ENCODE results near the gene TCTN1.
"Not testable (repeated sequence)": the region's sequence is repeated elsewhere in the genome, so short reads cannot be mapped to it uniquely, and the experiment has no call there.

Gene TCTN1

DNA sequence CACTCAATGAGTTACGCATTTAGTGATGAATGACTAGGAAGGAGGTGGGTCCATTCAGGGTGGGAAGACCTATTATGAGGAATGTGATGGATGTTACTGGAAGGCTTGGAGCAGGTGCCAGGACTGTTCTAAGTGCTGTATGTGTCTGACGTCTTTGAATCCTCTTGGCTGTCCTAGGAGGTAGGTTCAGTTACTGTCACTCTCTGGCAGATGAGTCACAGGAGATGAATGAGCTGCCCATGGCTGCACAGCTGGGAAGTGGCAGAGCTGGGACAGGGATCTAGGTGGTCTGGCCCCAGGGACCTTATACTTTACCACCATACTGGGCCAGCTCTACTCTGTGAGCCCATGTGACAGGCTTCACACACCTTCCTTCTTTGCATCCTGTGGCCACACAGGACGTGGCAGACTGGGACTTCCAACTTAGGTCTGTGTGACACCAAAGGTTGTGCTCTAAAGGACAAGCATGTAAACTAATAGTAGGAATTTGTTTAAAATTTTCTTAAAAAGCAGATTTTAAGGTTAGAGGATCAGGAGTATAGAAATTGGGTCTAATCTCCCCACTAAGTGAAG is 24.0 kb downstream of the TCTN1 start:
- no peak overlapping the region for H3K27ac Mint-ChIP-seq
- H3K4me3 Mint-ChIP-seq = no peak overlapping the region
- H3K9me3 Mint-ChIP-seq = no peaks in the 10 kb centered on the region
- no peaks in the 10 kb centered on the region for H3K36me3 Mint-ChIP-seq (ENCODE audit: low read depth)
- H3K4me1 Mint-ChIP-seq (ENCODE audit: low read depth) = peaks cover 48% of the 10 kb centered on the region
- intact Hi-C loops (cut with micrococcal nuclease) = no loop called here
- H3K27me3 Mint-ChIP-seq = no peaks in the 10 kb centered on the region

DNA sequence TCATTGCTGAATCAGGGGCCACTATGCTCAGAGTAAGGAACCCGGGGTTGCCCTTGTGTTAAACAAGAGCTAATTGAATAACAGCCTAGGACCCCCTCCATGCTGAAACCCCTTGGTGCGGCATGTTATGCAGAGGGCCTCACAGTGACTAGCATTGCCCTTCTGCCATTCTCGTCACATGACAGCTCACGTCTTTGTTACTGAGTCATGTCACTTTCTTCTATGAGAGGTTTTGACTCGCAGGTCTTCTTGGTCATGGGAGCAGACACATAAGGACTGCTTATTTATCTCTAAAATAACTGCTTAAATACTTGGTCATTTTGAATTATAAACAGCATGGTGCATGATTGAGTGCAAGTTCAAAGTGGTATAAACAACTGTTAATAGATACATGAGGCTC is 24.9 kb downstream of the TCTN1 start:
- Mint-ChIP-seq H3K27me3 (no peaks in the 10 kb centered on the region), H3K4me1 (ENCODE audit: low read depth) (peaks cover 54% of the 10 kb centered on the region), H3K36me3 (ENCODE audit: low read depth) (no peaks in the 10 kb centered on the region), H3K9me3 (no peaks in the 10 kb centered on the region), H3K27ac (no peak overlapping the region), H3K4me3 (no peak overlapping the region)
- intact Hi-C loops (cut with micrococcal nuclease) = no loop called here

DNA sequence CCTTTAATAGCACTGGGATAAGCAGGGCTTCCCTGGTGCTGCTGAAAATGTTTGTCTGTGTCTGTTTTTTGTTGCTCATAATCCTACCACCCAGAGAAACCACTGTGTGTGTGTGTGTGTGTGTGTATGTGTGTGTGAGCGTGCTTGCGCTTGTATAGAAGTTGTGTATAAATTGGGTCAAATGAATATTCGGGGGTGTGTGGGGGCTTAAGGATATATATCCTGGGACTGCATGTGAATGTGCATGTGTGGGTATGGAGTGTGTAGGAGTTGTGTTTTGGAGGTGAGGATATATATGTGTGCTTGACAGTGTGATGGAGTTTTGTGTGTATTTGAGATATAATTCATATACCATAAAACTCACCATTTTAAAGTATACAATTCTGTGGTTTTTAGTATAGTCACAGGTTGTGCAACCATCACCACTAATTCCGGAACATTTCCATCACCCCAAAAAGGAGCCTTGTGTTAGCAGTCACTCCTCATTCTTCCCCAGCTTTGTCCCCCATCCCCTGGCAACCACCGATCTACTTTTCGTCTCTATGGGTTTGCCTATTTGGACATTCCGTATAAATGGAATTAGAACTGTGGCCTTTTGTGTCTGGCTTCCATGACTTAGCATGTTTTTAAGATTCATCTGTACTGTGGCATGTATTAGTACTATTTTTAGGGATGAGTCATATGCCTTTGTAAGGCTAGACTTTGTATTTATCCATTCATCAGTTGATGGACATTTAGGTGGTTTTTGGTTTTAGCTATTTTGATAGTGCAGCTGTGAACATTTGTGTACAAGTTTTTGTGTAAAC is 25.6 kb downstream of the TCTN1 start:
- H3K9me3 Mint-ChIP-seq = no peaks in the 10 kb centered on the region
- no peaks in the 10 kb centered on the region for H3K27me3 Mint-ChIP-seq
- no peak overlapping the region for H3K4me3 Mint-ChIP-seq
- peaks cover 61% of the 10 kb centered on the region for H3K4me1 Mint-ChIP-seq (ENCODE audit: low read depth)
- H3K27ac Mint-ChIP-seq = no peak overlapping the region
- intact Hi-C loops (cut with micrococcal nuclease) = no loop called here
- H3K36me3 Mint-ChIP-seq (ENCODE audit: low read depth) = no peaks in the 10 kb centered on the region

DNA sequence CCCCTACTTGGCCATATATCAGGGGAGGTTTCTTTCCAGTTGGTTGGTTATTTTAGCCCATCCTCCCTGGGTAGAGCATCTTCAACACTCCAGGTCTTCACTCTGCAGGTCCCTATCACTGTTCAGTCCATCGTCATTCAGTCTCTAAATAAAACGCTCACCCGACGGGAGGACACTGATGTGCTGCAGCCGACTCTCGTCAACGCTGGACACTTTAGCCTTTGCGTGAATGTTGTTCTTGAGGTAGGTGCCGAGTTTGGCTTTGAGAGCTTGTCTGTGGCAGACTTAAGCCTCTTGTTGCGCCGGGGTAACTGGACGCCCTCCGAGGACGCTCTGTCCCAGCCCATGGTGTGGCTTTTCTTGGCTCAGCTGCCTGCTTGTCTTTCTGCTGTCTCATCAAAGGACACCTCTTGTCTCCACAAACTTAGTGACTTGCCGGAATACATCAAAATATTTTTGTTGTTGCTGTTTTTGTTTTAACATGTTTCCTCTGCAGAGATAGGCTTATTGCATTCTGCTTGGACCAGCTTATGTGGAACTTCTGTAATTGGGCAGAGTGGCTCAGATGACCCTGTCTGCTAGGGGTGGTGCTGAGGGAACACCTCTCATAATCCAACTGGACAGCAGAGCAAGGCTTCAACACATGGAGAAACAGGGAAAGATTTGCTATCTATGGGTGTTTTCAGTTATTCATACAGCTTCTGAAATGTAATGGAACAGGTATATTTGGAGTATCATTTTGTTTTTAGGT is 26.5 kb downstream of the TCTN1 start:
- Mint-ChIP-seq H3K4me3 (no peak overlapping the region), H3K27ac (no peak overlapping the region), H3K9me3 (no peaks in the 10 kb centered on the region), H3K27me3 (no peaks in the 10 kb centered on the region), H3K36me3 (ENCODE audit: low read depth) (peaks cover 2% of the 10 kb centered on the region), H3K4me1 (ENCODE audit: low read depth) (peaks cover 56% of the 10 kb centered on the region)
- intact Hi-C loops (cut with micrococcal nuclease) = no loop called here

DNA sequence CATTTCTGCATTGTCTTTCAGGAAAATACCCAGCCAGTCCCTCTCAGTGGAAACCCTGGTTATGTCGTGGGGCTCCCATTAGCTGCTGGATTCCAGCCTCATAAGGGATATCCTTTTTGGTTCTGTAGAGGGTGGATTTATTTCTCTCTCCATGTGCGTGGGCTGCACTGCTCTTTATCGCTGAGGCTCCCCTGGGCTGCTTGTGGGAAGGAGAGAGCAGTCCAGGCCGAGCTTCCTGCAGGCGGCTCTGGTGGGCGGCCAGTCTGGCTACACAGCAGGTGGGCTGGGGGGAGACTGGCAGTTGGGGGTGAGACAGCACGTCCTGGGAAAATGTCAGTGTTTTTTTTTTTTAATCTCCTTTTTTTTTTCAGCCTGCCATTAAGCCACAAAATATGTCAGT is 27.6 kb downstream of the TCTN1 start:
- Mint-ChIP-seq H3K27me3 (no peaks in the 10 kb centered on the region), H3K36me3 (ENCODE audit: low read depth) (peaks cover 10% of the 10 kb centered on the region), H3K9me3 (no peaks in the 10 kb centered on the region), H3K4me3 (no peak overlapping the region), H3K4me1 (ENCODE audit: low read depth) (peaks cover 48% of the 10 kb centered on the region), H3K27ac (no peak overlapping the region)
- intact Hi-C loops (cut with micrococcal nuclease) = no loop called here

DNA sequence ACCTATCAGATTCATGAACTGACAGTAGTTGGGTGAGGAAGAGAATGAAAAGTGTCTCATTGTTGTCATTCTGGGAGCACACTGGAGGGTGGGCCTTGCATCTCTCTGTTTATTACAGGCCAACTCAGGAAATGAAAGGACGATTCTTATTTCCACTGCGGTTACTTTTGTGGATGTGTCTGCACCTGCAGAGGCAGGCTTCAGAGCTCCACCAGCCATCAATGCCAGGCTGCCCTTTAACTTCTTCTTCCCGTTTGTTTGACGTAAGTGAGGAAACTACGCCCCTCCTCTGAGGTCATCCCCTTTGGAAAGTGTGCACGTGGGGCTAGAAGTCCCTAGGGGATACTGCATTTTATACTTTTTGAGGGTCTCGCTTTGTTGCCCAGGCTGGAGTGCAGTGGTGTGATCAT is 33.7 kb downstream of the TCTN1 start:
- no peaks in the 10 kb centered on the region for H3K9me3 Mint-ChIP-seq
- H3K36me3 Mint-ChIP-seq (ENCODE audit: low read depth) = peaks cover 71% of the 10 kb centered on the region
- H3K27ac Mint-ChIP-seq = no peak overlapping the region

DNA sequence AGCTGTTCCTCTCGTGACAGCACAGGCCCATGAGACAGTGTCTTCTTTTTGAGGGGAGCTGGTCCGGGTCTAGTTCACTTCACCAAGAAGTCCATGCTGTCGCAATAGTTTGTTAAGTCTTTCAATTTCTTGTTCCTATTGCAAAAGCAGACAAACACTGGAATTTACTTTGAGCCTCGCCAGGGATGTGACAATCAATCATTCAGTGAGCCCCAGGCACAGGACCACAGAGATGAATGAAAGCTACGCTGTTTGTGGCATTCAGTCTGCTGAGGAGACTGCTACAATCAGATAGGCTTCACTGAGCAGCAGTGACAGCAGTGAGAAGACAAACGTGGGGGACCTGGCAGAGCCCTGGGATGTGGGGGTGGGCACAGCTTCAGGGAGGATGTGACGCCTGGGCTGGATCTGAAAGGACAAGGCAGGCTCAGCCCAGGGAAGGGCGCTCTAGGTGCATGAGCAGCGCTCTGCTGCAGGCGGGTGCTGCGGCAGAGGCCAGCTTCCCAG is 35.5 kb downstream of the TCTN1 start:
- peaks cover 88% of the 10 kb centered on the region for H3K36me3 Mint-ChIP-seq (ENCODE audit: low read depth)
- no peak overlapping the region for H3K4me3 Mint-ChIP-seq
- no peaks in the 10 kb centered on the region for H3K9me3 Mint-ChIP-seq
- no peak overlapping the region for H3K27ac Mint-ChIP-seq
- H3K4me1 Mint-ChIP-seq (ENCODE audit: low read depth) = peaks cover 2% of the 10 kb centered on the region
- no peaks in the 10 kb centered on the region for H3K27me3 Mint-ChIP-seq
- intact Hi-C loops (cut with micrococcal nuclease) = no loop called here

More for the DNA sequence above, 33.7 kb downstream of the TCTN1 start:
- H3K4me3 Mint-ChIP-seq = no peak overlapping the region
- H3K27me3 Mint-ChIP-seq = no peaks in the 10 kb centered on the region
- peaks cover 13% of the 10 kb centered on the region for H3K4me1 Mint-ChIP-seq (ENCODE audit: low read depth)
- intact Hi-C loops (cut with micrococcal nuclease) = no loop called here

DNA sequence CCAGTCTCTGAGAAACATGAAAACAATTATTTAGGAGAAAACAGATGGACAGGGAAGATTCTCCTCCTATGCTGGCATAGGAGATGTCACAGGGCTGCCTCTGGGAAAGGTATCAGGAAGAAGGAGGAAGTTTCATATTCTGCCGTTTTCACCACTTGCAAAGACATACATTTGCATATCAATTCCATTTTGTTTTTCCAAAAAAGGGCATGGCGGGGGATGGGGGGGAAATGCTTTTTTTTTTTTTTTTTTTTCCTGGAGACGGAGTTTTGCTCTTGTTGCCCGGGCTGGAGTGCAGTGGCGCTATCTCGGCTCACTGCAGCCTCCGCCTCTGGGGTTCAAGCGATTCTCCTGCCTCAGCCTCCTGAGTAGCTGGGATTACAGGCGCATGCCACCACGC is 40.3 kb downstream of the TCTN1 start:
- Mint-ChIP-seq H3K36me3 (ENCODE audit: low read depth) (peaks cover 99% of the 10 kb centered on the region), H3K4me1 (ENCODE audit: low read depth) (peaks cover 11% of the 10 kb centered on the region)
- H3K4me3 Mint-ChIP-seq; H3K9me3 Mint-ChIP-seq; H3K27ac Mint-ChIP-seq; intact Hi-C loops (cut with micrococcal nuclease); H3K27me3 Mint-ChIP-seq: not testable (repeated sequence)

DNA sequence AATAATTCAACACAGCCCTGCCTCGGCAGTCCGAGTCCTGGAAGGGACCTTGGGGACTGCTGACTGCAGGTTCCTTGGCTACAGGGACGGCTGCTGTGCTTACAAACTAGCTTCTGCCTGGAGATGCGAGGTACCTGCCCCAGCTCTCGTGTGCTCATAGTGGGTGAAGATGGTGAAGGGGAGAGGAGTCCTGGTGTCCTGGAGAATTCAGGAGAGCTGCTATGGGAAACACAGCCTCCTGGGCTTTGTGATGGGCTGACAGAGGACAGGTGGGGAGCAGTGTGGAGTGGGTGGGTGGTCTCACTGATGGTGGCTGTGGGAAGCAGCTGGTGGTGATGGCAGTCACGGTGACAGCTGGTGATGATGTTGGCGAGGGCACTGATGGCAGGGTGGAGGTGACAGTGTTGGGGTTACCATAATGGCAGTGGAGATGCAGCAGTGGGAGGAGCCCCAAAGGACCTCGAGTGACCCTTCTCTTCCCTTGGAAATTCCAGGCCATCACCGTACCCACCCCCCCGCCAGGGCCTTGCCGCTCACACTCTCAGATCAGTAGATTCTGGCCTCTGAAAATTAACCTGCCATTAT is 42.2 kb downstream of the TCTN1 start:
- intact Hi-C loops (cut with micrococcal nuclease) = no loop called here
- no peak overlapping the region for H3K4me3 Mint-ChIP-seq
- peaks cover 15% of the 10 kb centered on the region for H3K4me1 Mint-ChIP-seq (ENCODE audit: low read depth)
- no peaks in the 10 kb centered on the region for H3K27me3 Mint-ChIP-seq
- no peak overlapping the region for H3K27ac Mint-ChIP-seq
- H3K9me3 Mint-ChIP-seq = no peaks in the 10 kb centered on the region
- peaks cover 99% of the 10 kb centered on the region for H3K36me3 Mint-ChIP-seq (ENCODE audit: low read depth)

DNA sequence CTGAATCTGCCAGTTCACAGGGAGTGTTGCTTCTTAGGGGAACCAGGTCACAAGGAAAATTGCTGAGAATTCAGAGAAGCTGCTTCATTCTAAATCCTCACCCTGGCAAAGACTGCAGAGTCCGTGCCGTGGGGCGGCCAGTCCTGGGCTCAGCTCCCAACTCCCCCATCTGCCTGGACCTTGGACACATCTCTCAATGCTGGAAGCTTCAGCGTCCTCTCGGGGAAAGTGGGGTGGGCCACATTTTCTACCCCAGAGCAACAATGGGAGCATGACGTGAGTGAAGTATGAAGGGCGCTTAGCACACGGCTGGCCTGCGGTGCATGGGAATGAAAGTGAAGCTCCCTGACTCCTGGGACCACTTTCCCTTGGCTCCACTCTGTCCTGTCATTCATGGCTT is 43.8 kb downstream of the TCTN1 start:
- Mint-ChIP-seq H3K9me3 (no peaks in the 10 kb centered on the region), H3K4me1 (ENCODE audit: low read depth) (peaks cover 31% of the 10 kb centered on the region), H3K27me3 (no peaks in the 10 kb centered on the region), H3K36me3 (ENCODE audit: low read depth) (peaks cover 87% of the 10 kb centered on the region), H3K27ac (peak overlapping the region; percentile 17), H3K4me3 (no peak overlapping the region)
- intact Hi-C loops (cut with micrococcal nuclease) = no loop called here

DNA sequence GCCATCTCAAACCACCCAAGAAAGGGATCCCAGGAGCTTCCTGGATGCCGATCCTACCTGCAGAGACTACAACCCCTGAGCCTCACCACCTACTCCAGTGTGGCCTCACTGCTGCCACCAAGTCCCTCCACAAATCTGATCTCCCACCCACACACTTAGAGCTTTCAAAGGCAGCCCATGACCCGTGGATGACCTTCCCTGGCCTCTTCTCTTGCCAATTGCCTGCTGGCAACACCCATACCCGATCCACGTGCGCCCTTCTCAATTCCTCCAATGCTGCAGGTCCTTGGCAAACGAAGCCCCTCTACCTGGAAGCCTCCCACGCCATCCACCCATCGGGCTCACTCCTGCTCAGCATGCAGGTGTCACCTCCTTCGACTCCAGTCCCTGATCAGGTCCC is 44.3 kb downstream of the TCTN1 start:
- no peaks in the 10 kb centered on the region for H3K27me3 Mint-ChIP-seq
- H3K27ac Mint-ChIP-seq = peak overlapping the region; percentile 17
- intact Hi-C loops (cut with micrococcal nuclease) = no loop called here
- no peaks in the 10 kb centered on the region for H3K9me3 Mint-ChIP-seq
- no peak overlapping the region for H3K4me3 Mint-ChIP-seq
- H3K36me3 Mint-ChIP-seq (ENCODE audit: low read depth) = peaks cover 82% of the 10 kb centered on the region
- H3K4me1 Mint-ChIP-seq (ENCODE audit: low read depth) = peaks cover 35% of the 10 kb centered on the region

DNA sequence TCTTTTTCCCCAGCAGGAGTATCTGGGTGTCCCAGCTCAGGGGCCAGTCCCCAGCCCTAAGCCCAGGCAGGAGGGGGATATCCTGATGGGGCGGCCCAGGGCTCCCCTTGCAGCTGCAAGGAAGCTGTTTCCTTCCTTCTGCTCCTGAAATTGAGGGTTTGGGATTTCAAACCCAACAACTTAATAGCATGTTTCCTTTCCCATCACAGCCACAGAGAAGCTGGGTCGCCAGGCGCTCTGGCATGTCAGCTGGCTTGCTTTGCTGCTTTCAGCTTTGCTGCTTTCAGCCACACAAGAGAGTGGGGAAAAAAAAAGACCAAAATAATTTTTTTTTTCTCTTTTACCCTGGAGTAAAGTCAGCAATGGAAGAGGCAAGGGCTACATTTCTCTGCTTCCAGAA is 44.9 kb downstream of the TCTN1 start:
- intact Hi-C loops (cut with micrococcal nuclease) = no loop called here
- Mint-ChIP-seq H3K36me3 (ENCODE audit: low read depth) (peaks cover 75% of the 10 kb centered on the region), H3K27ac (peak overlapping the region; percentile 17), H3K27me3 (no peaks in the 10 kb centered on the region), H3K4me1 (ENCODE audit: low read depth) (peaks cover 35% of the 10 kb centered on the region), H3K9me3 (no peaks in the 10 kb centered on the region), H3K4me3 (no peak overlapping the region)

DNA sequence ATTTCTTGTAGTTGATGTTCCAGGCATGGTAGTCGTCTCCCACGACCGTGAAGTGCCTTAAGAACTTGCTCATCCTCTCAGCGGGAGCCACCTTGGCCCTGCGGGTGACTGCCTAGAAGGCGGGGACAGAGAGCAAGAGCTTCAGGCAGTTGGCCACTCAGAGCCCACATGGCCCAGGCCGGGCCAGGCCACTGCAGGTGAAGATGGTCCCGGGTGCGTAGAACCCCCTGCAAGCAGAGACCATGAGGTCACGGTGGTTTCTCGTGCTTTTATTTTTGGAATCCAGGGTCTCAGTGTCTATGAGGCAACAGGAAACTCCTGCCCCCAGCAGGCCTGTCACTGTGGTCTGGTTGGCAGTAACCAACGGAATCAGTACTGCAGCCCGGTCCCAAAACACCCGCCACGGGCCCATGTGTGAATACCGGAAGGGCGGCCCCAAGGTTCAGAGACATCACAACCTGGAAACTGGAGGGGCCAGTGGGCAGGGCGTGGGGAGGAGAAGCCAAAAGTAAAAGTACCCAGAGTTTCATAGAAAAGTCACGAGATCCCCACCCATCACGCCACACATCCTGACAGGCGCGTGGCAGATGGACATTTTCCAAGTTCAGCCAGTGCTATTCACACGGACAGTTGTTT is 47.5 kb downstream of the TCTN1 start:
- Mint-ChIP-seq H3K27me3 (no peaks in the 10 kb centered on the region), H3K36me3 (ENCODE audit: low read depth) (peaks cover 71% of the 10 kb centered on the region), H3K4me1 (ENCODE audit: low read depth) (peaks cover 40% of the 10 kb centered on the region), H3K9me3 (no peaks in the 10 kb centered on the region), H3K4me3 (peak overlapping the region; percentile 44), H3K27ac (peak overlapping the region; percentile 74)
- intact Hi-C loops (cut with micrococcal nuclease) = no loop called here

Measured in dendritic cell treated with granulocyte-macrophage colony-stimulating factor and Interleukin-4, amounts not matched to agents 40 ng/mL and 50 ng/mL, for 4 days (primary cell).